ENCODE data around the gene ZMYND19.
A peak's percentile ranks its signal among the peaks of the same experiment; 100 is the strongest.

ZMYND19 gene

DNA sequence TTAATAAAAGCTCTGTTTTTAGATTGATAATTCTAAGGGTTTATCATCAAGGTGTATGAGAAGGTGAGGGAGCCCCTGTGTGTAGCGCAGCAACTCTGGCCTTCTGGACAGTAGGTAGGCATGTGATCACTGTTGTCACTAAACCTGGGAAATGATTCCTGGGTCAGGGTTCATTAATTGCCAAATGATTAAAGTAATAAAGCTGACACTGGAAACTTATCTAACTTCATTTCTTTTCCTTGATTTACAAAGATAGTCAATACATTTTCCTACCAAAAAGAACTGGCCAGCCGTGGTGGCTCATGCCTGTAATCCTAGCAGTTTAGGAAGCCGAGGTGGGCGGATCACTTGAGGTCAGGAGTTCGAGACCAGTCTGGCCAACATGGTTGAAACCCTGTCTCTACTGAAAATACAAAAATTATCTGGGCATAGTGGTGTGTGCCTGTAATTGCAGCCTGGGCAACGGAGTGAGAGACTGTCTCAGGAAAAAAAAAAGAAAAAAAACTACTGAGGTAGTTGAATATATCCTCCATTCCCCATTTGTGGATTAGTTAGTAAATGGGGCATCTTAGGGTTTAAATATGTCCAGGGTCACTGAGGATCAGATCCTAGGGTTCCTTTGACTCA is 30.9 kb upstream of the ZMYND19 start:
- Histone ChIP-seq H3K36me3 (ENCODE audit: control insufficient read depth, insufficient read depth, low read length) (peaks cover 5% of the 10 kb centered on the region), H3K27me3 (replicated peaks; ENCODE audit: control insufficient read depth, insufficient read depth, low read length) (no peaks in the 10 kb centered on the region), H3K4me3 (replicated peaks; ENCODE audit: low read depth, low read length) (no peak overlapping the region)
- DNase-seq (ENCODE audit: extremely low read depth, insufficient read length) = no peak
- peak; percentile 20 for TF ChIP-seq CTCF (IDR thresholded peaks at IDR 0.05; ENCODE audit: insufficient read depth, low read length, poor library complexity, severe bottlenecking)

DNA sequence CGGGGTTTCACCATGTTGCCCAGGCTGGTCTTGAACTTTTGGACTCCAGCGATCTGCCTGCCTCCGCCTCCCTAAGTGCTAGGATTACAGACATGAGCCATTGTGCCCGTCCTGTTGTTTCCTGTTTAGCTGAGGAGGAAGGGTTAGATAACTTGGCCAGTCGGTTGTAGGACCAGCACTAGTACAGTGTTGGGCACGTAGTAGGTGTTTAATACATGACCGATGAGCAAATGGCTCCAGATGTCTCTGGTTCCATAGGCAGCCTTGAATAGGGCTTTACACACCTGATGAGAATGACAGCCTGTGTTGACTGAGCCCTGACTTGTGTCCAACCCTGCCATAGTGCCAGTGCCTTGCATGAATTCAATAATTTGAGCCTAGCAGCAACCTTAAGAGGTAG is 30.3 kb upstream of the ZMYND19 start:
- DNase-seq (ENCODE audit: extremely low read depth, insufficient read length) = no peak
- Histone ChIP-seq H3K4me3 (replicated peaks; ENCODE audit: low read depth, low read length) (peak overlapping the region; percentile 84), H3K36me3 (ENCODE audit: control insufficient read depth, insufficient read depth, low read length) (peaks cover 9% of the 10 kb centered on the region), H3K27me3 (replicated peaks; ENCODE audit: control insufficient read depth, insufficient read depth, low read length) (no peaks in the 10 kb centered on the region)
- no peak for TF ChIP-seq CTCF (IDR thresholded peaks at IDR 0.05; ENCODE audit: insufficient read depth, low read length, poor library complexity, severe bottlenecking)

DNA sequence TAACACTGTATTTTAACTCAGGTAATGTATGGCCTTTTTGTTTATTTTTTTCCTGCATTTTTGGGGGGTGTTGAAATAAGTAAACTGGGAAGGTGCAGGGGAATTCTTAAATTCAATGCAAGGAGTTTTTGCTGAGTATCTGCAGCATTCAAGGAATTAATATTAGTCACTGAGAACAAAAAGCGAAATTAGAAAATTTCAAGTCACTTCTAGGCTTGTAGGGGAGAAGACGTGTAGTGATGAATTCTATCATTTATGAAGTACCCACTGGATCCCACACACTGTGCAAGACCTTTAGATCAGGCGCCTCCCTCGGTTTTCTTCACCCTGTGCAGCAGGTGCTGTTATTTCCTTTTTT is 29.7 kb upstream of the ZMYND19 start:
- no peak for TF ChIP-seq CTCF (IDR thresholded peaks at IDR 0.05; ENCODE audit: insufficient read depth, low read length, poor library complexity, severe bottlenecking)
- peaks cover 13% of the 10 kb centered on the region for H3K36me3 ChIP-seq (ENCODE audit: control insufficient read depth, insufficient read depth, low read length)
- no peak for DNase-seq (ENCODE audit: extremely low read depth, insufficient read length)
- no peaks in the 10 kb centered on the region for H3K27me3 ChIP-seq (replicated peaks; ENCODE audit: control insufficient read depth, insufficient read depth, low read length)
- peak overlapping the region; percentile 84 for H3K4me3 ChIP-seq (replicated peaks; ENCODE audit: low read depth, low read length)

DNA sequence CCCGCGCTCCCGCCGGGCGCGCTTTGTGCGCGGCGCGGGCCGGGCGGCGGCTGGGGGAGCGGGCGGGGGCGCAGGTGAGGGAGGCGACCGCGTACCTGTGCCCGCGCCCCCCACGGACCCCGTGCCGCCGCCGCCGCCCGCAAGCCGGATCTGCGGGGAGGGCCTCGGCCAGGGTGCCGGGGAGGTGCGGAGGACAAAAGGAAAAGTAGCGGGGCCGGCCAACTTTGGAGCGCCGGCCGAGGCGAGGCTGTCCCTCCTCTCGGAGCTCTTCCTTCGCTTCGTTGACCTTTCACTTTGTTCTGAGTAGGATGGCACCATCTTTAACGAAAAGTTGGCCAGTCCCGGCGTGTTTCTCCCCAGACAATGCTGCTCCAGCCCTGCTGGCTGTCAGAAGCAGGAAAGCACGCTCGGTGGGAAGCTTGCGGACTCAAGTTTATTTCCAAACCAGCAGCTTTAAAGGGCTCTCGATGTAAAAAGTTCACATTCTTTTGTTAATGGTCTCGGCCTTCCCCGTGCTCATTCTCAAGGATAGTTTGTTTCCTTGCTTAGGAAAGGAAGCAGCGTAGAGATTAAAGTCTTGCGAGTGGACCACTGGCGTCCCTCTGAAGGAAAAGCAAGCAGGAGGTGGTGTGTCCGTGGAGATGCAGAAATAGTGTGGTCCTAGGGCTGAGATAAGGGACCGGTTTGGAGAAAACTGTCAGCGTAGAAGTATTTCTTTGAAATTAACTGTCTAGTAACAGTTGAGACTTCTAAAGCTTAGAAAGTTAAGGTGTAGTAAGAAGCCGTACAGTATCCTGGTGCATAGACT is 29.1 kb upstream of the ZMYND19 start:
- DNase-seq (ENCODE audit: extremely low read depth, insufficient read length) = peak; percentile 58
- H3K36me3 ChIP-seq (ENCODE audit: control insufficient read depth, insufficient read depth, low read length) = peaks cover 16% of the 10 kb centered on the region
- H3K27me3 ChIP-seq (replicated peaks; ENCODE audit: control insufficient read depth, insufficient read depth, low read length) = no peaks in the 10 kb centered on the region
- H3K4me3 ChIP-seq (replicated peaks; ENCODE audit: low read depth, low read length) = peak overlapping the region; percentile 84
- no peak for TF ChIP-seq CTCF (IDR thresholded peaks at IDR 0.05; ENCODE audit: insufficient read depth, low read length, poor library complexity, severe bottlenecking)

- peak; percentile 90 for DNase-seq (ENCODE audit: extremely low read depth, insufficient read length)
- TF ChIP-seq CTCF (IDR thresholded peaks at IDR 0.05; ENCODE audit: insufficient read depth, low read length, poor library complexity, severe bottlenecking) = peak; percentile 13
- Histone ChIP-seq H3K36me3 (ENCODE audit: control insufficient read depth, insufficient read depth, low read length) (peaks cover 26% of the 10 kb centered on the region), H3K4me3 (replicated peaks; ENCODE audit: low read depth, low read length) (peak within 1 kb of the TSS; percentile 96), H3K27me3 (replicated peaks; ENCODE audit: control insufficient read depth, insufficient read depth, low read length) (no peaks in the 10 kb centered on the region)
Measured at GRCh38 chr9:137618105-137619067, 28.1 kb upstream of the ZMYND19 start, which contains the start of gene EHMT1. EHMT1 (plus strand) TSS chr9:137619005; CDS start chr9:137619029, 24 bp downstream.
